SK-N-MC (cell line): ENCODE data around the gene ADH1C.
"Not testable (repeated sequence)": the region's sequence is repeated elsewhere in the genome, so short reads cannot be mapped to it uniquely, and the experiment has no call there.

Source experiments
- DNase-seq: peaks from one replicate; pipeline ENCODE4 v3.0.0-alpha.2; 2011; ENCODE audit warnings: low read depth, low spot score
- H3K27ac ChIP-seq: fragments of 200-600 bp; sonication (generic); 2 replicates; pipeline ENCODE4 v1.5.1; 2016; ENCODE audit warnings: mixed run types
- H3K36me3 ChIP-seq: fragments of 200-600 bp; sonication (generic); 2 replicates; pipeline ENCODE4 v1.6.1; 2017; ENCODE audit warnings: antibody characterized with exemption, low read length, mixed read lengths; ENCODE audit not compliant: insufficient read depth
- H3K4me3 ChIP-seq: fragments of 200-600 bp; sonication (generic); 2 replicates; pipeline ENCODE4 v1.5.1; 2016
- H3K9ac ChIP-seq: fragments of 200-600 bp; sonication (generic); 2 replicates; pipeline ENCODE4 v1.8.0; 2017; ENCODE audit warnings: mixed run types, mixed read lengths; ENCODE audit not compliant: insufficient read length
- H3K9me3 ChIP-seq: fragments of 200-600 bp; sonication (generic); 2 replicates; pipeline ENCODE4 v1.6.1; 2017; ENCODE audit warnings: low read depth, mild to moderate bottlenecking, antibody characterized with exemption, low read length, moderate library complexity, mixed read lengths
- EZH2 ChIP-seq: fragments of 200-600 bp; sonication (generic); IDR thresholded peaks from one replicate; pipeline ENCODE4 v1.6.1; 2017; ENCODE audit warnings: antibody characterized with exemption
- FOXP2 ChIP-seq: optimal IDR thresholded peaks from 2 replicates; pipeline ENCODE3; 2011; ENCODE audit warnings: mild to moderate bottlenecking, moderate library complexity; ENCODE audit not compliant: insufficient read depth; ENCODE audit errors: extremely low read length, control extremely low read depth
- POLR2AphosphoS5 ChIP-seq: IDR thresholded peaks from 2 replicates; pipeline ENCODE4 v1.6.1; 2012; ENCODE audit warnings: mild to moderate bottlenecking, low read depth, low read length, borderline replicate concordance

ADH1C gene

GRCh38 chr4:99321241-99322191 lies 31.0 kb downstream of the ADH1C start, which contains the start of gene ADH1B:
Gene ADH1B, minus strand, starts transcription at chr4:99321401. Its CDS starts 70 bp downstream, at chr4:99321331.
- no peak within 1 kb of the TSS for H3K4me3 ChIP-seq
- no peaks in the 10 kb centered on the region for H3K9me3 ChIP-seq
- H3K27ac ChIP-seq = no peak within 1 kb of the TSS
- TF ChIP-seq FOXP2 (no peak), POLR2AphosphoS5 (no peak), EZH2 (no peak)
- H3K36me3 ChIP-seq = no peaks in the 10 kb centered on the region
- no peak within 1 kb of the TSS for H3K9ac ChIP-seq
- no peak for DNase-seq

DNA sequence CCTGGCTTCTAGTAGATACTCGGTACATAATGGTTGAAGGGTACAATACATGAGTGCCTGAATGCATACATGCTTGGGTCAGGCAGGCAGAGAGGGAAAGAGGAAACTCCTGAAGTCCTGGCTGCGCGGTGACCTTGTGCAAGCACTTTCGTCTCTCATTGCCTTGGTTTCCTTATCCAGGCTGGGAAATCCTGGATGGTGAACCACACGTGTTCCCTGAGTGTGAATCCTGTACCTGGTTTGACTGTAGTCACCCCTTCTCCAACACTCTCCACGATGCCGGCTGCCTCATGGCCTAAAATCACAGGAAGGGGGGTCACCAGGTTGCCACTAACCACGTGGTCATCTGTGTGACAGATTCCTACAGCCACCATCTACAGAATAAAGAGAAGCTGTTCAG lies 34.7 kb downstream of the ADH1C start:
- not testable (repeated sequence) for H3K9ac ChIP-seq, DNase-seq, H3K27ac ChIP-seq, H3K36me3 ChIP-seq, H3K9me3 ChIP-seq, H3K4me3 ChIP-seq

DNA sequence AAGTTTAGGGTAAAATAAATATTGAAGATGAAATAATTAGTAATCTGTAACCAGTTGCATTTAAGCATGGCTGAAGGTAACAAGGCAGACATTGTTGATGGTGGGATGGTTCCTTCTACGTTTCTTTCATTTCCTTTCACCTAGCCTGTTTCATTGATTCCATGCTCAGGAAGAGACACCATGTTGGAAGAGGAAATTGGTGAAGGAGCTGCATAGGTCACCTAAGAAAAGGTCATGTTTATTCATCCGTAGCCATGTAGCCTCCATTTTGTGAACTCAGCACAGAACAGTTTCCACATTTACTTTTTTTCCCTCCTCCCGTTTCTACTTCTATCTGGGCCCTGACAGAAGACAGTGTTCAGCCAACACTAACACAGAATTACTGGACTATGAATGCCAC lies 35.2 kb downstream of the ADH1C start:
- Histone ChIP-seq H3K27ac (no peak overlapping the region), H3K4me3 (no peak overlapping the region), H3K36me3 (no peaks in the 10 kb centered on the region), H3K9ac (no peak overlapping the region), H3K9me3 (no peaks in the 10 kb centered on the region)
- no peak for DNase-seq
- TF ChIP-seq POLR2AphosphoS5 (no peak), FOXP2 (no peak), EZH2 (no peak)

GRCh38 chr4:99315839-99316238 lies 36.7 kb downstream of the ADH1C start:
- no peak overlapping the region for H3K4me3 ChIP-seq
- no peaks in the 10 kb centered on the region for H3K9me3 ChIP-seq
- H3K36me3 ChIP-seq = no peaks in the 10 kb centered on the region
- TF ChIP-seq EZH2 = no peak
- TF ChIP-seq FOXP2 = no peak
- TF ChIP-seq POLR2AphosphoS5 = no peak
- DNase-seq = no peak
- no peak overlapping the region for H3K27ac ChIP-seq
- no peak overlapping the region for H3K9ac ChIP-seq

GRCh38 chr4:99314211-99314610 lies 38.3 kb downstream of the ADH1C start:
- Histone ChIP-seq H3K9me3 (no peaks in the 10 kb centered on the region), H3K4me3 (no peak overlapping the region), H3K9ac (no peak overlapping the region), H3K36me3 (no peaks in the 10 kb centered on the region), H3K27ac (no peak overlapping the region)
- no peak for DNase-seq
- no peak for TF ChIP-seq EZH2
- TF ChIP-seq POLR2AphosphoS5 = no peak
- no peak for TF ChIP-seq FOXP2

DNA sequence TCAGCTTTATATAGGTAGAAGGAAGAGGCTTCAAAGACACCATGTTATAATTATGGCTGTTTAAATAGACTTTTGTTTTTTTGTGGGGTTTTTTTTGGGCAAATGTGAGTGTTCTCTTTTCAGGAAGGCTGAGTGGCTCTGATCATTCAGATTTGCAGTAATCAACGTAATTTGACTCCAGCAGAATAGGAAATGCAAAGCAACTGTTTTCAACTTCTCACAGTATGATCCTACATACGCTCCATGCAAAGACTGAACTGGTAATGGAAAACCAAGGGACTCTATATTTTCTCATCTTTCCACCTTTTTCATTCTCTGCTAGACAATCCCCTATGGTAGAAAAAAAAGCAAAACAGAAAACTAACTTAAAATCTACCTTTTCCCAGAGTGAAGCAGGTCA lies 42.2 kb downstream of the ADH1C start:
- Histone ChIP-seq H3K36me3 (no peaks in the 10 kb centered on the region), H3K9me3 (no peaks in the 10 kb centered on the region), H3K27ac (no peak overlapping the region), H3K4me3 (no peak overlapping the region), H3K9ac (no peak overlapping the region)
- no peak for TF ChIP-seq FOXP2
- TF ChIP-seq EZH2 = no peak
- TF ChIP-seq POLR2AphosphoS5 = no peak
- DNase-seq = no peak

GRCh38 chr4:99305638-99306400 lies 46.7 kb downstream of the ADH1C start:
- Histone ChIP-seq H3K27ac (no peak overlapping the region), H3K4me3 (no peak overlapping the region), H3K9ac (no peak overlapping the region), H3K9me3 (no peaks in the 10 kb centered on the region), H3K36me3 (no peaks in the 10 kb centered on the region)
- TF ChIP-seq FOXP2 = no peak
- no peak for TF ChIP-seq POLR2AphosphoS5
- TF ChIP-seq EZH2 = no peak
- DNase-seq = no peak

- no peaks in the 10 kb centered on the region for H3K9me3 ChIP-seq
- H3K36me3 ChIP-seq = no peaks in the 10 kb centered on the region
- no peak overlapping the region for H3K9ac ChIP-seq
- DNase-seq = peak; percentile 28
- TF ChIP-seq EZH2 (no peak), FOXP2 (no peak), POLR2AphosphoS5 (no peak)
- H3K27ac ChIP-seq = peak overlapping the region; percentile 32
- H3K4me3 ChIP-seq = 0 out of 2 replicates have a peak overlapping the region, but pooled peaks have one; percentile 27
Measured at GRCh38 chr4:99301376-99302164, 51.0 kb downstream of the ADH1C start.
